ENCODE data around the gene GPLD1. TPM values are rescaled to one million over a fixed set of nuclear protein-coding genes. Genes with fewer than 3 reads are reported as not detected.
A peak's percentile ranks its signal among the peaks of the same experiment; 100 is the strongest.

GPLD1 gene
- total and polyA plus RNA-seq, 9 of the 15 experiments (the other 6 are each of a cell fraction or from before 2014, with no cell fraction given): 0.11 to 1.3 (median 0.82) TPM

- 0 out of 2 replicates have a peak, but pooled peaks have one; percentile 21 for TF ChIP-seq ZNF23 (CRISPR knock-in tag; IDR thresholded peaks at IDR 0.05)
- TF ChIP-seq NR2C2 (CRISPR knock-in tag; IDR thresholded peaks at IDR 0.05): no peak
- TF ChIP-seq NR2C2 (tag; IDR thresholded peaks at IDR 0.05): peak; percentile 92
Measured at GRCh38 chr6:24493945-24494820, 4.8 kb upstream of the GPLD1 start (continued).

- in situ Hi-C loops (cut with MboI): no loop called here
- peak; percentile 73 for FAIRE-seq
- ChIA-PET CTCF (ENCODE audit: low intra/inter-chr PET ratio) (no interaction called here), POLR2A (no interaction called here)
- DNase-seq (ENCODE audit: extremely low read depth in 1 of 4, low spot score in 3 of 4): peak; percentile 24 to 64 (median 34)
- H2AFZ ChIP-seq (ENCODE audit: low read depth, low read length): peak overlapping the region; percentile 64; the same call in 1 of the 2 replicates
- H3K9me1 ChIP-seq (ENCODE audit: control insufficient read depth, insufficient read depth, low read length): no peaks in the 10 kb centered on the region
- no peaks in the 10 kb centered on the region; the same call in 2 of the 3 replicates for H3K79me2 ChIP-seq (ENCODE audit: control insufficient read depth, insufficient read depth, low read length)
- H3K9me3 ChIP-seq (replicated peaks; ENCODE audit: control insufficient read depth, insufficient read depth, low read depth, low read length): peaks cover 4% of the 10 kb centered on the region
- H3K36me3 ChIP-seq (ENCODE audit: control insufficient read depth, insufficient read depth, low read length): no peaks in the 10 kb centered on the region; the same call in 2 of the 3 replicates
- peaks cover 16 to 20% of the 10 kb centered on the region in 2 experiments; a peak in 4 of 5 replicates for H3K4me1 ChIP-seq (replicated peaks in 1 of 2; ENCODE audit: control insufficient read depth in 2 of 2, insufficient read depth in 2 of 2, low read length in 2 of 2)
- no peak overlapping the region for H3K27ac ChIP-seq (ENCODE audit: extremely low read depth, low read depth, low read length)
- H3K9ac ChIP-seq (ENCODE audit: insufficient read depth in 1 of 2, low read depth in 2 of 2, low read length in 2 of 2): no peak overlapping the region
- no peak overlapping the region for H3K4me3 ChIP-seq
- ATAC-seq: peak; percentile 48
- H4K20me1 ChIP-seq (replicated peaks; ENCODE audit: control insufficient read depth, insufficient read depth, low read length): no peaks in the 10 kb centered on the region
- intact Hi-C loops (cut with micrococcal nuclease): no loop called here
- H3K4me2 ChIP-seq (ENCODE audit: insufficient read depth, low read length): no peak overlapping the region
- no TSS peak for BruUV-seq (replicated peaks)
- 27% methylated on average over 2 of the region's 3 CpGs for WGBS (ENCODE audit: insufficient coverage, low coverage, missing lambda C conversion rate)
- no peaks in the 10 kb centered on the region; a peak in 1 of 5 replicates for H3K27me3 ChIP-seq (ENCODE audit: control insufficient read depth in 2 of 2, insufficient read depth in 2 of 2, low read length in 2 of 2)
- TF ChIP-seq NR2C1 (IDR thresholded peaks at IDR 0.05) (no peak), NR2C1 (tag; IDR thresholded peaks at IDR 0.05) (no peak), PRDM10 (IDR thresholded peaks at IDR 0.05; ENCODE audit: partially characterized antibody) (peak; percentile 64), CTCF (IDR thresholded peaks at IDR 0.05 in 2 of 3, conservative IDR thresholded peaks at IDR 0.05 in 1 of 3; ENCODE audit: insufficient read depth in 2 of 3, low read depth in 1 of 3, low read length in 3 of 3) (peak; percentile 56 to 58 (median 57); a peak in 5 of 6 replicates), LEF1 (IDR thresholded peaks at IDR 0.05) (no peak), PHTF2 (CRISPR knock-in tag; IDR thresholded peaks at IDR 0.05) (no peak), RAD21 (CRISPR knock-in tag; conservative IDR thresholded peaks at IDR 0.05 in 1 of 2, IDR thresholded peaks at IDR 0.05 in 1 of 2) (peak in 1 of 2 experiments; percentile 20; a peak in 1 of 4 replicates)
- TF ChIP-seq, protein P1, sequence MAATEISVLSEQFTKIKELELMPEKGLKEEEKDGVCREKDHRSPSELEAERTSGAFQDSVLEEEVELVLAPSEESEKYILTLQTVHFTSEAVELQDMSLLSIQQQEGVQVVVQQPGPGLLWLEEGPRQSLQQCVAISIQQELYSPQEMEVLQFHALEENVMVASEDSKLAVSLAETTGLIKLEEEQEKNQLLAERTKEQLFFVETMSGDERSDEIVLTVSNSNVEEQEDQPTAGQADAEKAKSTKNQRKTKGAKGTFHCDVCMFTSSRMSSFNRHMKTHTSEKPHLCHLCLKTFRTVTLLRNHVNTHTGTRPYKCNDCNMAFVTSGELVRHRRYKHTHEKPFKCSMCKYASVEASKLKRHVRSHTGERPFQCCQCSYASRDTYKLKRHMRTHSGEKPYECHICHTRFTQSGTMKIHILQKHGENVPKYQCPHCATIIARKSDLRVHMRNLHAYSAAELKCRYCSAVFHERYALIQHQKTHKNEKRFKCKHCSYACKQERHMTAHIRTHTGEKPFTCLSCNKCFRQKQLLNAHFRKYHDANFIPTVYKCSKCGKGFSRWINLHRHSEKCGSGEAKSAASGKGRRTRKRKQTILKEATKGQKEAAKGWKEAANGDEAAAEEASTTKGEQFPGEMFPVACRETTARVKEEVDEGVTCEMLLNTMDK (IDR thresholded peaks at IDR 0.05; ENCODE audit: borderline replicate concordance, insufficient read depth, low read depth, low read length, poor library complexity, severe bottlenecking): peak; percentile 83
Measured at GRCh38 chr6:24492475-24492874, 3.1 kb upstream of the GPLD1 start.
